ENCODE data around the gene TMOD1. TPM values are rescaled to one million over a fixed set of nuclear protein-coding genes. Genes with fewer than 3 reads are reported as not detected.

The TMOD1 gene
- total and polyA plus RNA-seq, 2 of the 13 experiments (the other 11 are each of a cell fraction or from before 2014, with no cell fraction given), result 0.04 to 0.07 TPM

DNA sequence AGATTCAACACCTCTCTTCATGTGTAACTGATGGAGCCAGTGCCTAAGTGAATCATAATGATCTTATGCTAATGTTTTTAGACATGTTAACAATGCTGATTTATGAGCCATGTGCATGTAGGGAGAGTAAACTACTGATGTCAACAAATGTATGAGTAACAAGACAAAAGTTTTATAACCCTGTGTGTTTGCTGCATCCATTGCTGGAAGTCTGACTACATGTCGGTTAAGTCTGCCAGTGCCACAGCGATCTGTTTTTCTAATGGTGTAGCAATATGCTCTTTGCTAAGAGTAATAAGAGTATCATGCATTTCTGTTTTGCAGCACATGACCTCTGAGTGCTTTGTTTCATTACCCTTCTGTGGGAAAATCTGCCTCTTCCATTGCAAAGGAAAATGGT lies 26.4 kb upstream of the TMOD1 start:
- 90% methylated on average over 2 of the region's 2 CpGs for WGBS (ENCODE audit: low lambda C conversion rate)
- no peaks in the 10 kb centered on the region for H3K27me3 ChIP-seq (ENCODE audit: control insufficient read depth in 1 of 2, insufficient read depth in 2 of 2, low read length in 2 of 2)
- ATAC-seq, result no peak
- FAIRE-seq, result no peak
- H3K4me2 ChIP-seq (ENCODE audit: low read depth, low read length), result no peak overlapping the region
- no peak for DNase-seq (ENCODE audit: low spot score)
- peaks cover 8% of the 10 kb centered on the region for H3K4me1 ChIP-seq (ENCODE audit: insufficient read depth, low read length)
- in situ Hi-C loops (cut with HindIII; ENCODE audit: extremely low pct_ligation_motif_present, low pct_unique_long_range_greater_than_20kb) (no loop called here), intact Hi-C loops (cut with micrococcal nuclease; ENCODE audit: unreplicated experiment) (no loop called here)
- ChIA-PET CTCF (ENCODE audit: low intra/inter-chr PET ratio, low total read pairs) (no interaction called here), POLR2A (no interaction called here)
- no peaks in the 10 kb centered on the region for H3K79me2 ChIP-seq (ENCODE audit: insufficient read depth, low read length)
- H3K4me3 ChIP-seq (replicated peaks in 1 of 3; ENCODE audit: insufficient read depth in 1 of 3, low read depth in 2 of 3, low read length in 3 of 3), result no peak overlapping the region
- H2AFZ ChIP-seq (ENCODE audit: low read length), result no peak overlapping the region
- H3K9ac ChIP-seq (ENCODE audit: insufficient read depth, low read depth, low read length), result no peak overlapping the region
- TF ChIP-seq CHCHD3 (CRISPR knock-in tag; IDR thresholded peaks at IDR 0.05) (no peak), ZNF747 (CRISPR knock-in tag; IDR thresholded peaks at IDR 0.05; ENCODE audit: borderline replicate concordance) (no peak), ZNF615 (CRISPR knock-in tag; IDR thresholded peaks at IDR 0.05; ENCODE audit: borderline replicate concordance) (no peak), HDAC6 (IDR thresholded peaks at IDR 0.05; ENCODE audit: low read depth, low read length) (no peak), ISX (CRISPR knock-in tag; conservative IDR thresholded peaks at IDR 0.05) (no peak), MEIS1 (CRISPR knock-in tag; IDR thresholded peaks at IDR 0.05; ENCODE audit: borderline replicate concordance) (no peak), ZNF225 (CRISPR knock-in tag; IDR thresholded peaks at IDR 0.05) (no peak), GFI1 (CRISPR knock-in tag; IDR thresholded peaks at IDR 0.05; ENCODE audit: borderline replicate concordance) (no peak), ZNF235 (CRISPR knock-in tag; IDR thresholded peaks at IDR 0.05; ENCODE audit: borderline replicate concordance) (no peak), TFDP2 (CRISPR knock-in tag; IDR thresholded peaks at IDR 0.05) (no peak), KAT7 (CRISPR knock-in tag; IDR thresholded peaks at IDR 0.05; ENCODE audit: borderline replicate concordance) (no peak), HMG20A (CRISPR knock-in tag; IDR thresholded peaks at IDR 0.05; ENCODE audit: borderline replicate concordance) (no peak), ZNF724P (CRISPR knock-in tag; IDR thresholded peaks at IDR 0.05; ENCODE audit: borderline replicate concordance) (no peak)
- TF ChIP-seq, protein P1, sequence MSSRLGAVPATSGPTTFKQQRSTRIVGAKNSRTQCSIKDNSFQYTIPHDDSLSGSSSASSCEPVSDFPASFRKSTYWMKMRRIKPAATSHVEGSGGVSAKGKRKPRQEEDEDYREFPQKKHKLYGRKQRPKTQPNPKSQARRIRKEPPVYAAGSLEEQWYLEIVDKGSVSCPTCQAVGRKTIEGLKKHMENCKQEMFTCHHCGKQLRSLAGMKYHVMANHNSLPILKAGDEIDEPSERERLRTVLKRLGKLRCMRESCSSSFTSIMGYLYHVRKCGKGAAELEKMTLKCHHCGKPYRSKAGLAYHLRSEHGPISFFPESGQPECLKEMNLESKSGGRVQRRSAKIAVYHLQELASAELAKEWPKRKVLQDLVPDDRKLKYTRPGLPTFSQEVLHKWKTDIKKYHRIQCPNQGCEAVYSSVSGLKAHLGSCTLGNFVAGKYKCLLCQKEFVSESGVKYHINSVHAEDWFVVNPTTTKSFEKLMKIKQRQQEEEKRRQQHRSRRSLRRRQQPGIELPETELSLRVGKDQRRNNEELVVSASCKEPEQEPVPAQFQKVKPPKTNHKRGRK (CRISPR knock-in tag; IDR thresholded peaks at IDR 0.05), result no peak
- TF ChIP-seq, protein P2, sequence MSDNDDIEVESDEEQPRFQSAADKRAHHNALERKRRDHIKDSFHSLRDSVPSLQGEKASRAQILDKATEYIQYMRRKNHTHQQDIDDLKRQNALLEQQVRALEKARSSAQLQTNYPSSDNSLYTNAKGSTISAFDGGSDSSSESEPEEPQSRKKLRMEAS (IDR thresholded peaks at IDR 0.05), result no peak
- H3K36me3 ChIP-seq (replicated peaks in 1 of 2; ENCODE audit: control insufficient read depth in 1 of 2, insufficient read depth in 2 of 2, low read length in 2 of 2), result peaks cover 3 to 26% of the 10 kb centered on the region in 2 experiments; a peak in 4 of 5 replicates
- no peaks in the 10 kb centered on the region for H3K9me3 ChIP-seq (ENCODE audit: low read length)
- no peak overlapping the region for H3K27ac ChIP-seq (ENCODE audit: extremely low read length, insufficient read depth, low read length)
- no TSS peak for BruUV-seq (replicated peaks)
- H4K20me1 ChIP-seq (ENCODE audit: insufficient read depth, low read length), result no peaks in the 10 kb centered on the region
